HEK293 (cell line): ENCODE results near the gene TAF10.

ENCODE experiments used
- CTCF ChIA-PET: fragments of 350-600 bp; formaldehyde crosslinking; extraction: SDS; loops from one replicate; lab custom pipeline; 2021; ENCODE audit warnings: antibody characterized with exemption; lab: Yijun Ruan, JAX
- POLR2A ChIA-PET: fragments of 300-600 bp; formaldehyde crosslinking; extraction: SDS; loops from one replicate; lab custom pipeline; 2020; ENCODE audit warnings: antibody characterized with exemption, inconsistent platforms; lab: Yijun Ruan, JAX
- H3K27ac ChIP-seq: fragments of 200-500 bp; sonication (Bioruptor generic); 2 replicates; pipeline ENCODE4 v1.5.1; 2014; ENCODE audit warnings: low read depth, low read length, control low read depth, inconsistent platforms; ENCODE audit errors: extremely low read depth
- H3K36me3 ChIP-seq, 2 experiments: fragments of 200-500 bp in 1 of 2; sonication (Bioruptor generic) in 1 of 2; 1 replicate in 1 of 2; 2 replicates in 1 of 2; pipeline ENCODE4 v1.5.1; 2014 to 2017; ENCODE audit warnings: inconsistent platforms in 2 of 2, low read length in 2 of 2; ENCODE audit not compliant: control insufficient read depth in 2 of 2, insufficient read depth in 1 of 2
- H3K4me1 ChIP-seq: fragments of 200-500 bp; sonication (Bioruptor generic); 2 replicates; pipeline ENCODE4 v1.5.1; 2014; ENCODE audit warnings: mild to moderate bottlenecking, low read length, inconsistent platforms; ENCODE audit not compliant: control insufficient read depth, insufficient read depth
- H3K4me3 ChIP-seq: 2 replicates; pipeline ENCODE4 v1.5.1; 2011; ENCODE audit warnings: low read depth, mild to moderate bottlenecking, control low read depth, low read length, moderate library complexity
- H3K9me3 ChIP-seq: fragments of 200-500 bp; sonication (Bioruptor generic); 2 replicates; pipeline ENCODE4 v1.5.1; 2014; ENCODE audit warnings: low read depth, low read length, inconsistent platforms; ENCODE audit not compliant: control insufficient read depth, insufficient read depth
- BCL11B ChIP-seq: fragments of 450-650 bp; formaldehyde crosslinking; IDR thresholded peaks from 2 replicates; pipeline ENCODE4 v1.5.1; 2016; ENCODE audit warnings: low read depth, missing biosample characterization, missing genetic modification characterization
- GLIS1 ChIP-seq: fragments of 450-650 bp; formaldehyde crosslinking; IDR thresholded peaks from 2 replicates; pipeline ENCODE4 v1.5.1; 2016; ENCODE audit warnings: missing biosample characterization, missing genetic modification characterization
- REST ChIP-seq: fragments of 450-650 bp; formaldehyde crosslinking; IDR thresholded peaks from 2 replicates; pipeline ENCODE4 v1.5.1; 2016; ENCODE audit warnings: missing biosample characterization, missing genetic modification characterization
- SP2 ChIP-seq: fragments of 450-650 bp; formaldehyde crosslinking; IDR thresholded peaks from 2 replicates; pipeline ENCODE4 v1.5.1; 2016; ENCODE audit warnings: missing biosample characterization, missing genetic modification characterization
- TRIM28 ChIP-seq: IDR thresholded peaks from 2 replicates; pipeline ENCODE4 v1.6.1; 2011; ENCODE audit warnings: low read length, control low read depth, borderline replicate concordance
- TSHZ1 ChIP-seq: fragments of 450-650 bp; formaldehyde crosslinking; IDR thresholded peaks from 2 replicates; pipeline ENCODE4 v1.5.1; 2016; ENCODE audit warnings: missing biosample characterization, missing genetic modification characterization, borderline replicate concordance
- YY2 ChIP-seq: fragments of 450-650 bp; formaldehyde crosslinking; IDR thresholded peaks from 2 replicates; pipeline ENCODE4 v1.5.1; 2016; ENCODE audit warnings: missing biosample characterization, missing genetic modification characterization
- ZNF140 ChIP-seq: fragments of 450-650 bp; formaldehyde crosslinking; IDR thresholded peaks from 2 replicates; pipeline ENCODE4 v1.5.1; 2016; ENCODE audit warnings: missing biosample characterization, missing genetic modification characterization
- ZNF175 ChIP-seq: fragments of 450-650 bp; formaldehyde crosslinking; IDR thresholded peaks from 2 replicates; pipeline ENCODE4 v1.5.1; 2016; ENCODE audit warnings: missing biosample characterization, missing genetic modification characterization
- ZNF223 ChIP-seq: fragments of 450-650 bp; formaldehyde crosslinking; IDR thresholded peaks from 2 replicates; pipeline ENCODE4 v1.5.1; 2016; ENCODE audit warnings: missing biosample characterization, missing genetic modification characterization
- ZNF266 ChIP-seq: fragments of 450-650 bp; formaldehyde crosslinking; IDR thresholded peaks from 2 replicates; pipeline ENCODE4 v1.5.1; 2016; ENCODE audit warnings: missing biosample characterization, missing genetic modification characterization, low read depth
- ZNF292 ChIP-seq: fragments of 450-650 bp; formaldehyde crosslinking; IDR thresholded peaks from 2 replicates; pipeline ENCODE4 v1.5.1; 2016; ENCODE audit warnings: low read depth, missing biosample characterization, missing genetic modification characterization, borderline replicate concordance
- ZNF324 ChIP-seq: fragments of 450-650 bp; formaldehyde crosslinking; IDR thresholded peaks from 2 replicates; pipeline ENCODE4 v1.5.1; 2016; ENCODE audit warnings: missing biosample characterization, missing genetic modification characterization
- ZNF544 ChIP-seq: fragments of 450-650 bp; formaldehyde crosslinking; IDR thresholded peaks from 2 replicates; pipeline ENCODE4 v1.5.0; 2017; ENCODE audit warnings: missing biosample characterization, missing genetic modification characterization
- ZNF645 ChIP-seq: fragments of 450-650 bp; formaldehyde crosslinking; IDR thresholded peaks from 2 replicates; pipeline ENCODE4; 2016; ENCODE audit warnings: missing biosample characterization, missing genetic modification characterization
- ZNF660 ChIP-seq: fragments of 450-650 bp; IDR thresholded peaks from 2 replicates; pipeline ENCODE4 v1.5.1; 2018; ENCODE audit warnings: missing biosample characterization, mild to moderate bottlenecking, missing genetic modification characterization
- ZNF670 ChIP-seq: fragments of 450-650 bp; formaldehyde crosslinking; IDR thresholded peaks from 2 replicates; pipeline ENCODE4 v1.5.1; 2016; ENCODE audit warnings: missing biosample characterization, missing genetic modification characterization, low read depth
- ZNF704 ChIP-seq: fragments of 450-650 bp; formaldehyde crosslinking; IDR thresholded peaks from 2 replicates; pipeline ENCODE4 v1.5.1; 2016; ENCODE audit warnings: missing biosample characterization, missing genetic modification characterization
- ZNF76 ChIP-seq: fragments of 450-650 bp; formaldehyde crosslinking; IDR thresholded peaks from 2 replicates; pipeline ENCODE4; 2016; ENCODE audit warnings: low read depth, missing biosample characterization, missing genetic modification characterization, borderline replicate concordance
- TF ChIP-seq, protein P1 (sequence below): IDR thresholded peaks from 2 replicates; pipeline ENCODE4 v1.6.1; 2011; ENCODE audit warnings: mild to moderate bottlenecking, low read depth, low read length, borderline replicate concordance

The TAF10 gene

GRCh38 chr11:6626971-6627761, 15.2 kb upstream of the TAF10 start (continued):
- TF ChIP-seq ZNF140 (tag by site-specific recombination) = no peak
- TF ChIP-seq ZNF670 = no peak
- TF ChIP-seq ZNF645 = no peak
- no peak for TF ChIP-seq ZNF266 (tag by site-specific recombination)
- TF ChIP-seq ZNF660 (tag by site-specific recombination) = no peak
- no peak for TF ChIP-seq ZNF76 (tag by site-specific recombination)
- TF ChIP-seq REST (tag by site-specific recombination) = no peak

DNA sequence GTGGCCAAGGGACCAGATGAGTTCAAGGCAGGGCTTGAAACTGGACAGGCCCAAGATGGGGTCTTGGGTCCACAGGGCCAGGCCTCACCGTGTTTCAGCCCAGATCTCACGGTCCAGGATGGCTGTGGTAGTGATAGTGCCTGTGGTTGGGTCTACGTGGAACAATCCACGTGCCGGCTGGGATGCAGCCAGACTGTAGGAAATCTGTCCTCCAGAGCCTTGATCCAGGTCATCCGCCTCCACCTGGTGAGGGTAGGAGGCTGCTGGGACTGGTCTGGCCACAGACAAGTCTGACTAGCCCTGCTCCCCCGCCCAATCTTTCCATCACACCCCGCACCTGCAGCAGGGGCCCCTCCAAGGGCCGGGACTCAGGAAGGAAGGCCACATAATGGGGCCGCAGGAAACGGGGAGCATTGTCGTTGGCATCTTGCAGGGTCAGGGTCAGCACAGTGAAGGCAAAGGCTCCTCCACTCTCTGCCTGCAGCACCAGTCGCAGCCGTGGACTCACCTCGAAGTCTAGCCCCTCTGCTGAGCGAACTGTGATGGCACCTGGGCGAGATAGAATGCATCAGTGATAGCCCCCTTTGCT, 13.9 kb upstream of the TAF10 start:
- H3K4me1 ChIP-seq = no peaks in the 10 kb centered on the region
- H3K36me3 ChIP-seq = peaks cover 0 to 30% of the 10 kb centered on the region in 2 experiments; a peak in 1 of 3 replicates
- H3K4me3 ChIP-seq = no peak overlapping the region
- H3K27ac ChIP-seq = no peak overlapping the region
- CTCF ChIA-PET = interaction anchor here (0.5 kb wide), 1 partner anchor 534 kb away, joined by 3 read pairs; no protein-coding TSS in a partner anchor
- POLR2A ChIA-PET = no interaction called here
- no peaks in the 10 kb centered on the region for H3K9me3 ChIP-seq
- no peak for TF ChIP-seq GLIS1 (tag by site-specific recombination)
- no peak for TF ChIP-seq ZNF704 (tag by site-specific recombination)
- TF ChIP-seq BCL11B = no peak
- TF ChIP-seq ZNF223 = no peak

DNA sequence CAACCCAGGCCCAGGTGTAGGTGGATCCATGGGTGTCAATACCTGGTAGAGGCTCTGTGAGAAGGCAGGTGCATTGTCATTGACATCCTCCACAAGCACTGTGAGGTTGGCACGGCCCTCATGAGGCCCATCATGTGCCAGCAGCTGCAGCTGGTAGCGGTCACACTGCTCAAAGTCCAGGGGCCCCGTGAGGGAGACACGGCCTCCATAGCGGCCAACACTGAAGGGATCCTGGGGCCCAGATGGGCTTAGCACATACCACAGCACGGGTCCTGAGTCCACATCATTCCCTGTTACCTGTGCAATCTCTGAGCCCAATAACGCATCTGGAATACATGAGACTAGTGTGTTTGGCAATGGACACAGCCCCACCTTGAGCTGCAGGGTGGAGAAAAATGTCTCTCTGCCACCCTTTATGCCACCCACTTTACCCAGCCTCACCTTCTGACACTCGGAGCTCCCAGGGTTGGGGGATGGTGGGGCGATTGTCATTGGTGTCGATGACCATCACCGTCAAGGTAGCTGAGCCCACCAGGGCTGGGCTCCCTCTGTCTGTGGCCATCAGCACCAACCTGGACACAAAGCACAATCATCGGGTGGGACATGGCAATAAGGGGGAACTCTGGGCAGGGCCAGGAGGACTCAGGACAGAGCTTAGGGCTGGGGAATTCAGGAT, 13.3 kb upstream of the TAF10 start:
- no peak overlapping the region for H3K4me3 ChIP-seq
- CTCF ChIA-PET = interaction anchor here (0.5 to 0.6 kb wide), 2 partner anchors 195 to 534 kb away, joined by 3 read pairs; no protein-coding TSS in a partner anchor
- TF ChIP-seq, protein P1, sequence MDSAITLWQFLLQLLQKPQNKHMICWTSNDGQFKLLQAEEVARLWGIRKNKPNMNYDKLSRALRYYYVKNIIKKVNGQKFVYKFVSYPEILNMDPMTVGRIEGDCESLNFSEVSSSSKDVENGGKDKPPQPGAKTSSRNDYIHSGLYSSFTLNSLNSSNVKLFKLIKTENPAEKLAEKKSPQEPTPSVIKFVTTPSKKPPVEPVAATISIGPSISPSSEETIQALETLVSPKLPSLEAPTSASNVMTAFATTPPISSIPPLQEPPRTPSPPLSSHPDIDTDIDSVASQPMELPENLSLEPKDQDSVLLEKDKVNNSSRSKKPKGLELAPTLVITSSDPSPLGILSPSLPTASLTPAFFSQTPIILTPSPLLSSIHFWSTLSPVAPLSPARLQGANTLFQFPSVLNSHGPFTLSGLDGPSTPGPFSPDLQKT = no peak
- TF ChIP-seq SP2 (tag by site-specific recombination) (no peak), ZNF292 (tag by site-specific recombination) (no peak), YY2 (tag by site-specific recombination) (no peak), TRIM28 (no peak), ZNF544 (no peak), TSHZ1 (tag by site-specific recombination) (no peak), ZNF324 (tag by site-specific recombination) (no peak), ZNF175 (tag by site-specific recombination) (no peak)
- no peaks in the 10 kb centered on the region for H3K4me1 ChIP-seq
- H3K9me3 ChIP-seq = no peaks in the 10 kb centered on the region
- POLR2A ChIA-PET = no interaction called here
- H3K36me3 ChIP-seq = peaks cover 0 to 30% of the 10 kb centered on the region in 2 experiments; a peak in 1 of 3 replicates
- no peak overlapping the region for H3K27ac ChIP-seq
